ENCODE results near the gene TESK2. TPM values are rescaled to one million over a fixed set of nuclear protein-coding genes. Genes with fewer than 3 reads are reported as not detected.

The TESK2 gene
- total RNA-seq, 2 experiments from 2014 or later = 4.6 to 6.0 TPM

- POLR2A ChIA-PET = no interaction called here
- Mint-ChIP-seq H3K9me3 (no peaks in the 10 kb centered on the region), H3K27me3 (no peaks in the 10 kb centered on the region), H3K27ac (no peak overlapping the region), H3K4me1 (ENCODE audit: low read depth) (peaks cover 3% of the 10 kb centered on the region), H3K4me3 (no peak overlapping the region), H3K36me3 (peaks cover 25% of the 10 kb centered on the region)
- intact Hi-C loops (cut with micrococcal nuclease) = no loop called here
- CTCF ChIA-PET = interaction anchor here (0.9 to 1.7 kb wide), 2 partner anchors 15 to 62 kb away, joined by 4 read pairs; no protein-coding TSS in a partner anchor
- no peak for DNase-seq
These were observed 17.6 kb upstream of the TESK2 start for GRCh38 chr1:45508295-45509151.

GRCh38 chr1:45507893-45508292 lies 16.9 kb upstream of the TESK2 start:
- Mint-ChIP-seq H3K27ac (no peak overlapping the region), H3K4me1 (ENCODE audit: low read depth) (peaks cover 4% of the 10 kb centered on the region), H3K9me3 (no peaks in the 10 kb centered on the region), H3K4me3 (no peak overlapping the region), H3K27me3 (no peaks in the 10 kb centered on the region), H3K36me3 (peaks cover 21% of the 10 kb centered on the region)
- DNase-seq = no peak
- ChIA-PET POLR2A (no interaction called here), CTCF (interaction anchor here (1.7 kb wide), 1 partner anchor 15 kb away, joined by 4 read pairs; no protein-coding TSS in a partner anchor)
- intact Hi-C loops (cut with micrococcal nuclease) = no loop called here

- intact Hi-C loops (cut with micrococcal nuclease) = no loop called here
- ChIA-PET CTCF (interaction anchor here (1.7 kb wide), 1 partner anchor 14 kb away, joined by 4 read pairs; no protein-coding TSS in a partner anchor), POLR2A (no interaction called here)
- DNase-seq = no peak
- H3K4me3 Mint-ChIP-seq = no peak overlapping the region
- H3K4me1 Mint-ChIP-seq (ENCODE audit: low read depth) = peaks cover 3% of the 10 kb centered on the region
- H3K27me3 Mint-ChIP-seq = no peaks in the 10 kb centered on the region
- no peaks in the 10 kb centered on the region for H3K9me3 Mint-ChIP-seq
- H3K27ac Mint-ChIP-seq = no peak overlapping the region
- H3K36me3 Mint-ChIP-seq = peaks cover 19% of the 10 kb centered on the region
These were observed 16.2 kb upstream of the TESK2 start for GRCh38 chr1:45507195-45507594.

GRCh38 chr1:45503462-45504360 lies 12.7 kb upstream of the TESK2 start:
- no peak for DNase-seq
- intact Hi-C loops (cut with micrococcal nuclease) = no loop called here
- Mint-ChIP-seq H3K4me1 (ENCODE audit: low read depth) (peaks cover 28% of the 10 kb centered on the region), H3K36me3 (no peaks in the 10 kb centered on the region), H3K27me3 (no peaks in the 10 kb centered on the region), H3K4me3 (no peak overlapping the region), H3K9me3 (no peaks in the 10 kb centered on the region), H3K27ac (no peak overlapping the region)
- POLR2A ChIA-PET = no interaction called here
- CTCF ChIA-PET = interaction anchor here (1.2 to 5.6 kb wide), 2 partner anchors 8 to 13 kb away, joined by 3 to 31 read pairs; no protein-coding TSS in a partner anchor

GRCh38 chr1:45501505-45501859 lies 10.5 kb upstream of the TESK2 start:
- no peak overlapping the region for H3K27ac Mint-ChIP-seq
- intact Hi-C loops (cut with micrococcal nuclease) = loop anchor here (2.0 kb wide), 1 partner anchor 49 kb away; the partner anchor contains the start of gene AKR1A1
- H3K4me1 Mint-ChIP-seq (ENCODE audit: low read depth) = peaks cover 30% of the 10 kb centered on the region
- DNase-seq = no peak
- no peak overlapping the region for H3K4me3 Mint-ChIP-seq
- no peaks in the 10 kb centered on the region for H3K36me3 Mint-ChIP-seq
- ChIA-PET CTCF (interaction anchor here (0.6 to 5.6 kb wide), 7 partner anchors 8 to 241 kb away, joined by 3 to 31 read pairs (median 6); no protein-coding TSS in a partner anchor), POLR2A (interaction anchor here (0.7 to 3.9 kb wide), 5 partner anchors 20 to 1450 kb away, joined by 3 to 32 read pairs (median 9); partner anchors contain the start of genes AKR1A1, MUTYH, PRDX1 and TOE1)
- no peaks in the 10 kb centered on the region for H3K9me3 Mint-ChIP-seq
- H3K27me3 Mint-ChIP-seq = no peaks in the 10 kb centered on the region

GRCh38 chr1:45499415-45499769 lies 8.4 kb upstream of the TESK2 start:
- POLR2A ChIA-PET = interaction anchor here (0.5 to 3.9 kb wide), 11 partner anchors 8 to 1870 kb away, joined by 3 to 32 read pairs (median 7); partner anchors contain the start of genes AKR1A1, HECTD3, HPDL and MUTYH
- Mint-ChIP-seq H3K36me3 (no peaks in the 10 kb centered on the region), H3K27me3 (no peaks in the 10 kb centered on the region), H3K4me1 (ENCODE audit: low read depth) (peaks cover 30% of the 10 kb centered on the region), H3K27ac (peak overlapping the region; percentile 83), H3K9me3 (no peaks in the 10 kb centered on the region), H3K4me3 (peak overlapping the region; percentile 95)
- intact Hi-C loops (cut with micrococcal nuclease) = no loop called here
- CTCF ChIA-PET = interaction anchor here (0.8 to 5.6 kb wide), 9 partner anchors 8 to 159 kb away, joined by 3 to 31 read pairs (median 4); partner anchors contain the start of genes MUTYH, TESK2 and TOE1
- DNase-seq = peak; percentile 39

GRCh38 chr1:45498279-45498678 lies 7.3 kb upstream of the TESK2 start:
- no peaks in the 10 kb centered on the region for H3K36me3 Mint-ChIP-seq
- intact Hi-C loops (cut with micrococcal nuclease) = no loop called here
- POLR2A ChIA-PET = interaction anchor here (0.8 to 3.9 kb wide), 3 partner anchors 10 to 172 kb away, joined by 3 to 18 read pairs (median 3); partner anchors contain the start of genes HPDL, MUTYH and TOE1
- peaks cover 27% of the 10 kb centered on the region for H3K4me1 Mint-ChIP-seq (ENCODE audit: low read depth)
- no peak overlapping the region for H3K27ac Mint-ChIP-seq
- no peaks in the 10 kb centered on the region for H3K27me3 Mint-ChIP-seq
- H3K9me3 Mint-ChIP-seq = no peaks in the 10 kb centered on the region
- CTCF ChIA-PET = interaction anchor here (1.2 to 2.8 kb wide), 2 partner anchors 72 to 158 kb away, joined by 3 to 14 read pairs; partner anchors contain the start of genes MUTYH and TOE1
- H3K4me3 Mint-ChIP-seq = peak overlapping the region; percentile 95
- no peak for DNase-seq

GRCh38 chr1:45493116-45493697 lies 2.2 kb upstream of the TESK2 start:
- Mint-ChIP-seq H3K4me1 (ENCODE audit: low read depth) (peaks cover 6% of the 10 kb centered on the region), H3K27me3 (no peaks in the 10 kb centered on the region), H3K36me3 (no peaks in the 10 kb centered on the region), H3K4me3 (no peak overlapping the region), H3K27ac (no peak overlapping the region), H3K9me3 (no peaks in the 10 kb centered on the region)
- intact Hi-C loops (cut with micrococcal nuclease) = loop anchor here (1.0 to 5.0 kb wide), 4 partner anchors 133 to 761 kb away; partner anchors contain the start of genes BEST4 and RNU5D-1
- DNase-seq = peak; percentile 57
- CTCF ChIA-PET = interaction anchor here (0.7 to 7.5 kb wide), 43 partner anchors 8 to 703 kb away, joined by 3 to 237 read pairs (median 5); partner anchors contain the start of genes HECTD3, MUTYH, TOE1 and UROD
- POLR2A ChIA-PET = interaction anchor here (1.4 kb wide), 1 partner anchor 153 kb away, joined by 6 read pairs; the partner anchor contains the start of genes MUTYH and TOE1

- intact Hi-C loops (cut with micrococcal nuclease) = loop anchor here (1.0 to 5.0 kb wide), 4 partner anchors 132 to 760 kb away; partner anchors contain the start of genes BEST4 and RNU5D-1
- H3K27ac Mint-ChIP-seq = no peak overlapping the region
- H3K4me3 Mint-ChIP-seq = no peak overlapping the region
- no peaks in the 10 kb centered on the region for H3K9me3 Mint-ChIP-seq
- DNase-seq = no peak
- CTCF ChIA-PET = interaction anchor here (0.7 to 7.5 kb wide), 38 partner anchors 9 to 480 kb away, joined by 3 to 237 read pairs (median 5); partner anchors contain the start of genes HECTD3, MUTYH, TOE1 and UROD
- POLR2A ChIA-PET = interaction anchor here (1.2 to 1.9 kb wide), 4 partner anchors 92 to 482 kb away, joined by 4 to 6 read pairs (median 5); partner anchors contain the start of genes HECTD3, MUTYH, TOE1 and UROD
- H3K36me3 Mint-ChIP-seq = no peaks in the 10 kb centered on the region
- no peaks in the 10 kb centered on the region for H3K27me3 Mint-ChIP-seq
- peaks cover 6% of the 10 kb centered on the region for H3K4me1 Mint-ChIP-seq (ENCODE audit: low read depth)
These were observed 1.7 kb upstream of the TESK2 start for GRCh38 chr1:45492691-45493090.

GRCh38 chr1:45491487-45492260 lies 711 bp upstream of the TESK2 start:
- Mint-ChIP-seq H3K36me3 (no peaks in the 10 kb centered on the region), H3K27ac (no peak overlapping the region), H3K27me3 (no peaks in the 10 kb centered on the region), H3K4me3 (no peak overlapping the region), H3K4me1 (ENCODE audit: low read depth) (peaks cover 6% of the 10 kb centered on the region), H3K9me3 (no peaks in the 10 kb centered on the region)
- no peak for DNase-seq
- CTCF ChIA-PET = interaction anchor here (0.6 to 7.5 kb wide), 21 partner anchors 9 to 706 kb away, joined by 3 to 237 read pairs (median 9); partner anchors contain the start of genes CCDC163, HECTD3, MMACHC and MUTYH
- POLR2A ChIA-PET = interaction anchor here (0.6 to 2.9 kb wide), 9 partner anchors 8 to 485 kb away, joined by 3 to 15 read pairs (median 4); partner anchors contain the start of genes CCDC163, HECTD3, MMACHC and MUTYH
- intact Hi-C loops (cut with micrococcal nuclease) = loop anchor here (1.0 to 5.0 kb wide), 9 partner anchors 9 to 759 kb away; partner anchors contain the start of genes BEST4, CCDC163, MMACHC and MUTYH
